SK-N-SH treated with all-trans-retinoic acid at 6 μM for 48 hours (cell line): ENCODE results near the gene ERG.

Experiments used
- ATAC-seq: fragments of 200-7000 bp; cut with Tn5 transposase; 3 replicates; pipeline ENCODE4 v1.9.1; 2020; ENCODE audit warnings: mild to moderate bottlenecking, moderate library complexity
- ARNTL ChIP-seq: fragments of 450-650 bp; formaldehyde crosslinking; IDR thresholded peaks from 2 replicates; pipeline ENCODE4 v1.5.0; 2020; ENCODE audit warnings: low read depth, mild to moderate bottlenecking, moderate library complexity, borderline replicate concordance
- BACH2 ChIP-seq: fragments of 250-450 bp; sonication (Bioruptor Pico); IDR thresholded peaks from 2 replicates; pipeline ENCODE4 v1.9.0; 2021; ENCODE audit warnings: mild to moderate bottlenecking, borderline replicate concordance
- CSDC2 ChIP-seq: fragments of 250-450 bp; sonication (Bioruptor Pico); IDR thresholded peaks from 2 replicates; pipeline ENCODE4 v1.5.0; 2020; ENCODE audit warnings: mild to moderate bottlenecking, moderate library complexity
- ESRRG ChIP-seq: fragments of 250-450 bp; sonication (Bioruptor Pico); IDR thresholded peaks from 2 replicates; pipeline ENCODE4 v1.6.1; 2021; ENCODE audit warnings: mild to moderate bottlenecking
- GLIS3 ChIP-seq: fragments of 250-450 bp; sonication (Bioruptor Pico); IDR thresholded peaks from 2 replicates; pipeline ENCODE4 v1.5.0; 2020; ENCODE audit warnings: mild to moderate bottlenecking, moderate library complexity
- ISL1 ChIP-seq: fragments of 250-450 bp; sonication (Bioruptor Pico); IDR thresholded peaks from 2 replicates; pipeline ENCODE4 v2.1.2; 2022; ENCODE audit warnings: mild to moderate bottlenecking, moderate library complexity
- OSR1 ChIP-seq: fragments of 250-450 bp; sonication (Bioruptor Pico); IDR thresholded peaks from 2 replicates; pipeline ENCODE4 v1.8.0; 2022; ENCODE audit warnings: moderate library complexity, mild to moderate bottlenecking, inconsistent platforms
- PPARA ChIP-seq: fragments of 250-450 bp; sonication (Bioruptor Pico); IDR thresholded peaks from 2 replicates; pipeline ENCODE4 v1.5.0; 2020; ENCODE audit warnings: mild to moderate bottlenecking, borderline replicate concordance
- RARB ChIP-seq: fragments of 250-450 bp; sonication (Bioruptor Pico); IDR thresholded peaks from 2 replicates; pipeline ENCODE4 v1.8.0; 2021; ENCODE audit warnings: mild to moderate bottlenecking, moderate library complexity
- SNAI2 ChIP-seq: fragments of 250-450 bp; sonication (Bioruptor Pico); IDR thresholded peaks from 2 replicates; pipeline ENCODE4 v1.5.0; 2020; ENCODE audit warnings: mild to moderate bottlenecking, moderate library complexity
- TCF4 ChIP-seq: fragments of 250-450 bp; sonication (Bioruptor Pico); IDR thresholded peaks from 2 replicates; pipeline ENCODE4 v1.8.0; 2021; ENCODE audit warnings: mild to moderate bottlenecking, moderate library complexity, borderline replicate concordance
- ZC3H10 ChIP-seq: fragments of 250-450 bp; sonication (Bioruptor Pico); IDR thresholded peaks from 2 replicates; pipeline ENCODE4 v1.5.1; 2021; ENCODE audit warnings: mild to moderate bottlenecking, moderate library complexity
- ZFP3 ChIP-seq: fragments of 250-450 bp; sonication (Bioruptor Pico); IDR thresholded peaks from 2 replicates; pipeline ENCODE4 v1.5.0; 2020; ENCODE audit warnings: mild to moderate bottlenecking, moderate library complexity
- ZFP30 ChIP-seq: fragments of 450-650 bp; formaldehyde crosslinking; IDR thresholded peaks from 2 replicates; pipeline ENCODE4 v1.5.0; 2022; ENCODE audit warnings: mild to moderate bottlenecking, moderate library complexity
- ZNF565 ChIP-seq: fragments of 450-650 bp; formaldehyde crosslinking; conservative IDR thresholded peaks from 2 replicates; pipeline ENCODE4 v1.5.0; 2020; ENCODE audit warnings: low read depth, mild to moderate bottlenecking, moderate library complexity
- ZNF70 ChIP-seq: fragments of 450-650 bp; formaldehyde crosslinking; IDR thresholded peaks from 2 replicates; pipeline ENCODE4 v1.5.0; 2020; ENCODE audit warnings: mild to moderate bottlenecking, moderate library complexity
- ZNF8 ChIP-seq: fragments of 450-650 bp; formaldehyde crosslinking; IDR thresholded peaks from 2 replicates; pipeline ENCODE4 v1.5.0; 2020; ENCODE audit warnings: mild to moderate bottlenecking, moderate library complexity
- TF ChIP-seq, protein P1 (sequence below): fragments of 250-450 bp; sonication (Bioruptor Pico); IDR thresholded peaks from 2 replicates; pipeline ENCODE4 v1.5.1; 2021; ENCODE audit warnings: mild to moderate bottlenecking, moderate library complexity
- TF ChIP-seq, protein P2 (sequence below): fragments of 250-450 bp; sonication (Bioruptor Pico); IDR thresholded peaks from 2 replicates; pipeline ENCODE4 v1.8.0; 2021; ENCODE audit warnings: low read depth, mild to moderate bottlenecking, moderate library complexity, borderline replicate concordance
- TF ChIP-seq, protein P3 (sequence below): fragments of 250-450 bp; sonication (Bioruptor Pico); IDR thresholded peaks from 2 replicates; pipeline ENCODE4 v1.5.1; 2020; ENCODE audit warnings: low read depth, mild to moderate bottlenecking, moderate library complexity
- TF ChIP-seq, protein P4 (sequence below): fragments of 250-450 bp; sonication (Bioruptor Pico); IDR thresholded peaks from 2 replicates; pipeline ENCODE4 v1.8.0; 2020; ENCODE audit warnings: mild to moderate bottlenecking, moderate library complexity, borderline replicate concordance
- TF ChIP-seq, protein P5 (sequence below): fragments of 250-450 bp; sonication (Bioruptor Pico); IDR thresholded peaks from 2 replicates; pipeline ENCODE4 v1.5.0; 2020; ENCODE audit warnings: mild to moderate bottlenecking, moderate library complexity

Gene ERG

DNA sequence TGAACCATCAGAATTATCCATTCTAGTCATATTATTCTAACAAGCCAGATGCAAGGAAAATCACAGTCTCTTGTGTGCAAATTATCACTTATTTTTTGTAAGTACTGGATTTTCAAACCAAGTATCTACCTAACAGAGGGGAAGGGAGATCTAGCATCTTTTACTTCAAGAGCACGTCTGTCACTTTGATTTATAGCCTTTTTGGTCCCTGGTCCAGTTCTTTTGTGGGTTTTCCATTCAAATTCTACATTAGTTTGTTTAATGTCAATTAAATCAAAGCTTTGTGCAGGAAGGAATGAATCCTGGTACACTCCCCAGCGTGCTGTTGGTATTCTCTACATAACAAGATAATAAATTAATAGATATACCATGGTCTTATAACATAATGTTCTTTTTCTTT is 43.6 kb downstream of the ERG start (continued):
- TF ChIP-seq ZFP30 (CRISPR knock-in tag): no peak
- TF ChIP-seq ISL1 (CRISPR knock-in tag): no peak
- no peak for TF ChIP-seq PPARA (CRISPR knock-in tag)
- no peak for TF ChIP-seq SNAI2 (CRISPR knock-in tag)
- TF ChIP-seq GLIS3 (CRISPR knock-in tag): no peak
- no peak for TF ChIP-seq CSDC2 (CRISPR knock-in tag)
- TF ChIP-seq ZNF565 (CRISPR knock-in tag): no peak
- TF ChIP-seq ARNTL (CRISPR knock-in tag): no peak
- no peak for TF ChIP-seq OSR1 (CRISPR knock-in tag)
- no peak for TF ChIP-seq RARB (CRISPR knock-in tag)

DNA sequence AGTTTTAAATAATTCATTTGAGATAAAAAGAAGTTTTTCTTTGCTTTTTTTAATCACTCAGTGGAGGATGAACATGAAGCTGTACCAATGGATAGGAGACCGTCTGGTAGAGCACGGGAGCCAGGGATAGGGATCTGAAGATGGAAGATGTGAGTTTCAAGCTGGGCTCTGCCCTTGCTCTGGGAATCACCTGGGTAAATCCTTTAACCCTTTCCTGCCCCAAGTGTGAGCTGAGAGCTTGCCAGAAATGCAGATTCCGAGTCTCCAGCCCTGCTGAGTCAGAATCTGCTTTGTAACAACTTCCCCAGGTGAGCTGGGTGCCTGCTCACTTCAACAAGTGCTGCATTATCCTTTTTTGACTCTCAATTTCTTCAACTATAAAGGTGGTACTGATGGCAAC is 44.1 kb downstream of the ERG start:
- no peak for ATAC-seq
- TF ChIP-seq ZC3H10 (CRISPR knock-in tag): no peak
- no peak for TF ChIP-seq PPARA (CRISPR knock-in tag)
- TF ChIP-seq ARNTL (CRISPR knock-in tag): no peak
- TF ChIP-seq ZNF70 (CRISPR knock-in tag): no peak
- no peak for TF ChIP-seq CSDC2 (CRISPR knock-in tag)
- TF ChIP-seq ESRRG (CRISPR knock-in tag): no peak
- TF ChIP-seq OSR1 (CRISPR knock-in tag): no peak
- TF ChIP-seq SNAI2 (CRISPR knock-in tag): no peak
- TF ChIP-seq, protein P1, sequence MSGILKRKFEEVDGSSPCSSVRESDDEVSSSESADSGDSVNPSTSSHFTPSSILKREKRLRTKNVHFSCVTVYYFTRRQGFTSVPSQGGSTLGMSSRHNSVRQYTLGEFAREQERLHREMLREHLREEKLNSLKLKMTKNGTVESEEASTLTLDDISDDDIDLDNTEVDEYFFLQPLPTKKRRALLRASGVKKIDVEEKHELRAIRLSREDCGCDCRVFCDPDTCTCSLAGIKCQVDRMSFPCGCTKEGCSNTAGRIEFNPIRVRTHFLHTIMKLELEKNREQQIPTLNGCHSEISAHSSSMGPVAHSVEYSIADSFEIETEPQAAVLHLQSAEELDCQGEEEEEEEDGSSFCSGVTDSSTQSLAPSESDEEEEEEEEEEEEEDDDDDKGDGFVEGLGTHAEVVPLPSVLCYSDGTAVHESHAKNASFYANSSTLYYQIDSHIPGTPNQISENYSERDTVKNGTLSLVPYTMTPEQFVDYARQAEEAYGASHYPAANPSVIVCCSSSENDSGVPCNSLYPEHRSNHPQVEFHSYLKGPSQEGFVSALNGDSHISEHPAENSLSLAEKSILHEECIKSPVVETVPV (CRISPR knock-in tag): no peak
- TF ChIP-seq, protein P2, sequence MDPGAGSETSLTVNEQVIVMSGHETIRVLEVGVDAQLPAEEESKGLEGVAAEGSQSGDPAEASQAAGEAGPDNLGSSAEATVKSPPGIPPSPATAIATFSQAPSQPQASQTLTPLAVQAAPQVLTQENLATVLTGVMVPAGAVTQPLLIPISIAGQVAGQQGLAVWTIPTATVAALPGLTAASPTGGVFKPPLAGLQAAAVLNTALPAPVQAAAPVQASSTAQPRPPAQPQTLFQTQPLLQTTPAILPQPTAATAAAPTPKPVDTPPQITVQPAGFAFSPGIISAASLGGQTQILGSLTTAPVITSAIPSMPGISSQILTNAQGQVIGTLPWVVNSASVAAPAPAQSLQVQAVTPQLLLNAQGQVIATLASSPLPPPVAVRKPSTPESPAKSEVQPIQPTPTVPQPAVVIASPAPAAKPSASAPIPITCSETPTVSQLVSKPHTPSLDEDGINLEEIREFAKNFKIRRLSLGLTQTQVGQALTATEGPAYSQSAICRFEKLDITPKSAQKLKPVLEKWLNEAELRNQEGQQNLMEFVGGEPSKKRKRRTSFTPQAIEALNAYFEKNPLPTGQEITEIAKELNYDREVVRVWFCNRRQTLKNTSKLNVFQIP (CRISPR knock-in tag): no peak
- TF ChIP-seq ZNF8 (CRISPR knock-in tag): no peak
- no peak for TF ChIP-seq BACH2
- TF ChIP-seq, all 23 proteins: peak for 0

DNA sequence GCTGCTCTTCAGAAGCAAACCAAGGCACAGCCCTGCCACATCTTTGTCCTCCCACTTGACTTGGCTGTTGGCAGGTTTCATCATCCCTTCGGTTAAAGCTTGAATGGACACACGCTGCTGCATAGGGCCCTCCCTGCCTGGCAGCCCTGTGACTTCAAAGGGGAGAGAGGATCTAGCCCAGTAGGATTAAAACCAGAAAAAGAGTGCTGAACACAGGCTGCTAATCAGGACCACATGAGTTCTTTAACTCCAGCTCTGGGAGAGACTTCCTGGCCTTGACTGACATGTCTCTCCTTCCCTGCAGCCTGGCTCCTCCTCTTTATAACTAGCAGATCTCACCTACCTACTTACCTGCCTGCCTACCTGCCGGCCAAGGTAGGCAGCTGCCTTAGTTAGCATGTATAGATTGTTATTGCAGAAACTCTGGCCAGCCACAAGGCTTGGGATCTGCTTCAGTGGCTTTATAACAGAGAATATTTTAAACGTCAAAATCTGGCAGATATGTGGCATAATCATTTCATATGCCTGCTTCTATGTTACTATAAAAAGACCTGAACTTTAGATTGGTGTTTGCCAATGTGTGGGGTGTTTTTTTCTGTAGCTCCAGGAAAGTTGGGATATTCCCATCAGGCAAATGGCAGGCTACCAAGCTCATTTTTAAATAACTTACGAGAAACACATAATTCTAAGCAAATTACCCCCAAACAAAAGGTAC is 49.4 kb downstream of the ERG start:
- ATAC-seq: peak; percentile 93

DNA sequence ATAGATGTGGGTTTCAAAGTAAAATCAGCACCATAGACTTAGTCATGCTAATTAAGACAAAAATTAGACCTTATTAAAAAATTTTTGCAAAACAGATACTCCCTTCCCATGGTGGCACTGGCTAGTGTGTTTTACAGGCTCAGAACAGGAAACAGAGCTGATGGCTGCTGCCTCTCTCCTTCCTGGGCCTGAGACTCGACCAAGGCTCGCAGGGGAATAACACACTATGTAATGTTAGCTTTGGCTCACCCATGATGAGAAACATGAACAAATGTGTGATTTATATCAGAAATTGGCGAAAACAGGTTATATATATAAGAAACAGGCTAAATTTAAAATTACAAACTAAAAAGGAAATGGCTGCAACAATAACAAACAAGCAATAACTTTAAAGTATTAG is 50.7 kb downstream of the ERG start:
- no peak for ATAC-seq
- no peak for TF ChIP-seq ZC3H10 (CRISPR knock-in tag)
- no peak for TF ChIP-seq BACH2
- TF ChIP-seq TCF4 (CRISPR knock-in tag): no peak
- TF ChIP-seq ARNTL (CRISPR knock-in tag): no peak
- TF ChIP-seq ZNF8 (CRISPR knock-in tag): no peak
- TF ChIP-seq SNAI2 (CRISPR knock-in tag): no peak
- TF ChIP-seq, protein P3, sequence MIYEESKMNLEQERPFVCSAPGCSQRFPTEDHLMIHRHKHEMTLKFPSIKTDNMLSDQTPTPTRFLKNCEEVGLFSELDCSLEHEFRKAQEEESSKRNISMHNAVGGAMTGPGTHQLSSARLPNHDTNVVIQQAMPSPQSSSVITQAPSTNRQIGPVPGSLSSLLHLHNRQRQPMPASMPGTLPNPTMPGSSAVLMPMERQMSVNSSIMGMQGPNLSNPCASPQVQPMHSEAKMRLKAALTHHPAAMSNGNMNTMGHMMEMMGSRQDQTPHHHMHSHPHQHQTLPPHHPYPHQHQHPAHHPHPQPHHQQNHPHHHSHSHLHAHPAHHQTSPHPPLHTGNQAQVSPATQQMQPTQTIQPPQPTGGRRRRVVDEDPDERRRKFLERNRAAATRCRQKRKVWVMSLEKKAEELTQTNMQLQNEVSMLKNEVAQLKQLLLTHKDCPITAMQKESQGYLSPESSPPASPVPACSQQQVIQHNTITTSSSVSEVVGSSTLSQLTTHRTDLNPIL (CRISPR knock-in tag): no peak
- no peak for TF ChIP-seq CSDC2 (CRISPR knock-in tag)
- TF ChIP-seq, protein P2 (CRISPR knock-in tag): no peak
- TF ChIP-seq, protein P4, sequence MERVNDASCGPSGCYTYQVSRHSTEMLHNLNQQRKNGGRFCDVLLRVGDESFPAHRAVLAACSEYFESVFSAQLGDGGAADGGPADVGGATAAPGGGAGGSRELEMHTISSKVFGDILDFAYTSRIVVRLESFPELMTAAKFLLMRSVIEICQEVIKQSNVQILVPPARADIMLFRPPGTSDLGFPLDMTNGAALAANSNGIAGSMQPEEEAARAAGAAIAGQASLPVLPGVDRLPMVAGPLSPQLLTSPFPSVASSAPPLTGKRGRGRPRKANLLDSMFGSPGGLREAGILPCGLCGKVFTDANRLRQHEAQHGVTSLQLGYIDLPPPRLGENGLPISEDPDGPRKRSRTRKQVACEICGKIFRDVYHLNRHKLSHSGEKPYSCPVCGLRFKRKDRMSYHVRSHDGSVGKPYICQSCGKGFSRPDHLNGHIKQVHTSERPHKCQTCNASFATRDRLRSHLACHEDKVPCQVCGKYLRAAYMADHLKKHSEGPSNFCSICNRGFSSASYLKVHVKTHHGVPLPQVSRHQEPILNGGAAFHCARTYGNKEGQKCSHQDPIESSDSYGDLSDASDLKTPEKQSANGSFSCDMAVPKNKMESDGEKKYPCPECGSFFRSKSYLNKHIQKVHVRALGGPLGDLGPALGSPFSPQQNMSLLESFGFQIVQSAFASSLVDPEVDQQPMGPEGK (CRISPR knock-in tag): no peak
- TF ChIP-seq ZNF70 (CRISPR knock-in tag): no peak
- no peak for TF ChIP-seq RARB (CRISPR knock-in tag)
- no peak for TF ChIP-seq ZFP3
- TF ChIP-seq, protein P5, sequence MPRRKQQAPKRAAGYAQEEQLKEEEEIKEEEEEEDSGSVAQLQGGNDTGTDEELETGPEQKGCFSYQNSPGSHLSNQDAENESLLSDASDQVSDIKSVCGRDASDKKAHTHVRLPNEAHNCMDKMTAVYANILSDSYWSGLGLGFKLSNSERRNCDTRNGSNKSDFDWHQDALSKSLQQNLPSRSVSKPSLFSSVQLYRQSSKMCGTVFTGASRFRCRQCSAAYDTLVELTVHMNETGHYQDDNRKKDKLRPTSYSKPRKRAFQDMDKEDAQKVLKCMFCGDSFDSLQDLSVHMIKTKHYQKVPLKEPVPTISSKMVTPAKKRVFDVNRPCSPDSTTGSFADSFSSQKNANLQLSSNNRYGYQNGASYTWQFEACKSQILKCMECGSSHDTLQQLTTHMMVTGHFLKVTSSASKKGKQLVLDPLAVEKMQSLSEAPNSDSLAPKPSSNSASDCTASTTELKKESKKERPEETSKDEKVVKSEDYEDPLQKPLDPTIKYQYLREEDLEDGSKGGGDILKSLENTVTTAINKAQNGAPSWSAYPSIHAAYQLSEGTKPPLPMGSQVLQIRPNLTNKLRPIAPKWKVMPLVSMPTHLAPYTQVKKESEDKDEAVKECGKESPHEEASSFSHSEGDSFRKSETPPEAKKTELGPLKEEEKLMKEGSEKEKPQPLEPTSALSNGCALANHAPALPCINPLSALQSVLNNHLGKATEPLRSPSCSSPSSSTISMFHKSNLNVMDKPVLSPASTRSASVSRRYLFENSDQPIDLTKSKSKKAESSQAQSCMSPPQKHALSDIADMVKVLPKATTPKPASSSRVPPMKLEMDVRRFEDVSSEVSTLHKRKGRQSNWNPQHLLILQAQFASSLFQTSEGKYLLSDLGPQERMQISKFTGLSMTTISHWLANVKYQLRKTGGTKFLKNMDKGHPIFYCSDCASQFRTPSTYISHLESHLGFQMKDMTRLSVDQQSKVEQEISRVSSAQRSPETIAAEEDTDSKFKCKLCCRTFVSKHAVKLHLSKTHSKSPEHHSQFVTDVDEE: no peak
- TF ChIP-seq ZNF565 (CRISPR knock-in tag): no peak
- TF ChIP-seq ESRRG (CRISPR knock-in tag): no peak
- no peak for TF ChIP-seq ZFP30 (CRISPR knock-in tag)

More for the DNA sequence above, 49.4 kb downstream of the ERG start:
- TF ChIP-seq ISL1 (CRISPR knock-in tag) (no peak), ZNF565 (CRISPR knock-in tag) (no peak), TCF4 (CRISPR knock-in tag) (no peak)
